Motor neuron (in vitro differentiated cells): ENCODE measurements around the gene NUDT16. TPM values are rescaled to one million over a fixed set of nuclear protein-coding genes. Genes with fewer than 3 reads are reported as not detected.

Experiments used
- ATAC-seq, 8 experiments: fragments of 200-7000 bp; cut with Tn5 transposase; replicated peaks in 6 of 8; 2 replicates each; pipeline ENCODE4 v1.8.0; 2021; ENCODE audit warnings: mild to moderate bottlenecking in 8 of 8, moderate library complexity in 8 of 8
- H3K27ac ChIP-seq, 2 donors: fragments of 250-450 bp; sonication (Bioruptor Pico); 2 replicates each; pipeline ENCODE4 v1.9.0; 2021; ENCODE audit warnings: antibody characterized with exemption in 2 of 2, mild to moderate bottlenecking in 2 of 2, moderate library complexity in 1 of 2
- H3K4me1 ChIP-seq, 2 donors: fragments of 250-450 bp; sonication (Bioruptor Pico); replicated peaks in 1 of 2; 2 replicates each; pipeline ENCODE4 v1.6.1; 2021; ENCODE audit warnings: antibody characterized with exemption in 2 of 2, mild to moderate bottlenecking in 2 of 2, moderate library complexity in 1 of 2
- H3K4me3 ChIP-seq, 5 donors: fragments of 250-450 bp; sonication (Bioruptor Pico); 2 replicates each; pipeline ENCODE4 v1.9.0; 2021; ENCODE audit warnings: antibody characterized with exemption in 5 of 5, mild to moderate bottlenecking in 5 of 5, moderate library complexity in 4 of 5
- WGBS, 10 experiments: fragments of 450-650 bp; shearing (Covaris generic); methylation state at CpG; one replicate each; pipeline ENCODE4 v1.0.0; 2022; 5-methylcytosine and 5-hydroxymethylcytosine counted together
- in situ Hi-C, 9 experiments: fragments of 400-800 bp; cut with MboI; loops; one replicate each; pipeline ENCODE4 v1.15.0; 2021; ENCODE audit warnings: low sequenced_read_pairs in 9 of 9, low pct_unique_long_range_greater_than_20kb in 2 of 9; ENCODE audit not compliant: unreplicated experiment in 9 of 9
- total RNA-seq, 8 experiments: library from RNA; unstranded; fragments of 300-600 nt; gene quantifications; 2 replicates each; pipeline versions ENCODE4 v1.2.3 to v1.2.4, GENCODE V29; 2022

NUDT16 gene
- total RNA-seq, 8 experiments from 2014 or later: 14.6 to 33.4 (median 25.3) TPM

DNA sequence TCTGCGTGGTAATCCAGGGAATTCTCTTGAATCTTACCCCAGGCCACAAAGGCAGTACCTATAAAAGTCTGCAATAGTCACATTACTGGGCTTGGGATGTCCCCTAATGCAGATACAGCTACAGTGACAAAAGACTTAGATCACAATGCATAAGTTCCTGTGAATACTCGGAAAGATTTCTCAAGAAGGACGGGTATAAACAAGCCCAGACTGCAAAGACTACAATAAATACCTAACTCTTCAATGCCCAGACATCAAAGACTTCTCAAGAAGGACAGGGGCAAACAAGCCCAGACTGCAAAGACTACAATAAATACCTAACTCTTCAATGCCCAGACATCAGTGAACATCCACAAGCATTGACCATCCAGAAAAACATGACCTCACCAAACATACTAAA lies 50.9 kb downstream of the NUDT16 start:
- Histone ChIP-seq H3K27ac (no peak overlapping the region), H3K4me1 (no peaks in the 10 kb centered on the region), H3K4me3 (no peak overlapping the region)
- no peak for ATAC-seq
- WGBS, 10 experiments: 17 to 100% (median 66%) methylated on average over 1 to 3 of the region's 3 CpGs; no CpG with 5 or more reads in 2 of the 10 experiments
- in situ Hi-C loops: no loop called here

DNA sequence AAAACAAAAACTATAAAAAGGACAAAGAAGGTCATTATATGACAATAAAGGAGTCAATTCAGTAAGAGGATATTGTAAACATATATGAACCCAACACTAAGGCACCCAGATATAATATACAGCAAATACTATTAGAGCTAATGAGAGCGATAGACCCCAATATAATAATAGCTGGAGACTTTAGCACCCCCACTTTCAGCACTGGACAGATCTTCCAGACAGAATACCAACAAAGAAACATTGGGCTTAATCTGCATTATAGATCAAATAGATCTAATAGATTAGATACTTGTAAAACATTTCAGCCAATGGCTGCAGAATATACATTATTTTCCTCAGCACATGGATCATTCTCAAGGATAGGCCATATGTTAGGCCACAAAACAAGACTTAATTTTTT lies 53.4 kb downstream of the NUDT16 start:
- 38 to 100% (median 71%) methylated on average over 1 of the region's 1 CpG; no CpG with 5 or more reads in 3 of the 10 experiments for WGBS, 10 experiments
- in situ Hi-C loops: no loop called here
- Histone ChIP-seq H3K4me3 (no peak overlapping the region), H3K27ac (no peak overlapping the region), H3K4me1 (no peaks in the 10 kb centered on the region)
- ATAC-seq: no peak

Other genes starting within 250 kb of the NUDT16 start
- gene MRPL3, start 121.2 kb downstream of the NUDT16 start, total RNA-seq: 100 to 1,000 TPM in 6 of 8 experiments, 10 to 100 TPM in 2; 78.2 to 172 (median 113) TPM